NCI-H2196 treated with DMSO at 0.1 percent for 48 hours (cell line): ENCODE data around the gene SKAP1.
"Not testable (repeated sequence)": the region's sequence is repeated elsewhere in the genome, so short reads cannot be mapped to it uniquely, and the experiment has no call there.

Source experiments
- DNase-seq: peaks from one replicate; lab custom pipeline; 2025; ENCODE audit not compliant: unreplicated experiment; lab: John Stamatoyannopoulos, UW

SKAP1 gene

GRCh38 chr17:48293319-48294019 lies 136.5 kb downstream of the SKAP1 start:
- no peak for DNase-seq

- no peak for DNase-seq
Measured at GRCh38 chr17:48290378-48290777, 139.6 kb downstream of the SKAP1 start.

- DNase-seq: not testable (repeated sequence)
Measured at GRCh38 chr17:48286917-48287316, 143.1 kb downstream of the SKAP1 start.

DNA sequence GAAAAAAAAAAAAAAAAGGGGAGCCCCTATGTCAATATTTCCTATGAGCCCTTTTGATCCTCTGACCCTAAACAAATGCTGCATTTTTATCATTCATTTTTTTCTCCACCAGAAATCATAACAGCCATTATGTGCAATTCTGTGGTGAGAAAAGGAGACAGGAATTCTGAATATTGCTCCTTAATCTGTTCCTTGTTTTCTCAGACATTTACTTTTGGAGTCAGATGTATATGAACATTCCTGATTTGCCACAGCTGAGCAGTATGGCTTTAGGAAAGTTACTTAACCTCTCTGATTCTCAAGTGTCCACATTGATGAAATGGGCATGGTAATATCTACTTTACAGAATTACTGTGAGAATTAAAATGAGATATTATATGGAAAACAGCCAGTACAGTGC lies 144.4 kb downstream of the SKAP1 start:
- DNase-seq: no peak

GRCh38 chr17:48283907-48284306 lies 146.1 kb downstream of the SKAP1 start:
- no peak for DNase-seq

DNA sequence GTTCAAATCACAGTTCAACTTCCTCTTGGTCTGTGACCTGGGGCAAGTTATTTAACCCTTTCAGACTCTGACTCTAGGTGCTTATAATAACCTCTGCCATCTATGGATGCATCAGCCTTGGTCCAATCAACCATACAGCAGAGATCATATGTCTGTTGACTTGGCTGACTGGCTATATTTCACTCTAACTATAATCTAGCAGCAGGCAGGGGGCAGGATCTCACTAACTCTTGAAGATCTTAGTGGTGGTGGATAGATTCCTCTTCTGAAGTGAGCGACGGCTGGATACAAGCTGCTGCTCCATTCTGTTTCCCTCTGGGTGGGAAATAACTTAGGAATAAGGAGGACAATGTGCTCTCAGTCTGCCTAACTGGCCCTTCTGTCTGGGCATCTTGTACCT lies 146.6 kb downstream of the SKAP1 start:
- no peak for DNase-seq

DNA sequence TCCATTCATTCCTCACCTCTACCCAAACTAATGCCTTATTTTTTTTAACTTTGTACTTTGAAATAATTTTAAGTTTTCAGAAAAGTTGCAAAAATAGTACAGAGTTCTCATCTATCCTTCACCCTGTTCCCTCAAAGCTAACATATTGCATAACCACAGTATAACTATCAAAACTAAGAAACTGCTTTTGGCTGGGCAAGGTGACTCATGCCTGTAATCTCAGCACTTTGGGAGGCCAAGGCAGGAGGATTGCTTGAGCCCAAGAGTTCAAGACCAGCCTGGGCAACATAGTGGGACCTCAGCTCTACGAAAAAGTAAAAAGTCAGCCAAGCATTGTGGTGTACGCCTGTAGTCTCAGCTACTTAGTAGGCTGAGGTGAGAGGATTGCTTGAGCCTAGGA lies 147.7 kb downstream of the SKAP1 start:
- DNase-seq: no peak

DNA sequence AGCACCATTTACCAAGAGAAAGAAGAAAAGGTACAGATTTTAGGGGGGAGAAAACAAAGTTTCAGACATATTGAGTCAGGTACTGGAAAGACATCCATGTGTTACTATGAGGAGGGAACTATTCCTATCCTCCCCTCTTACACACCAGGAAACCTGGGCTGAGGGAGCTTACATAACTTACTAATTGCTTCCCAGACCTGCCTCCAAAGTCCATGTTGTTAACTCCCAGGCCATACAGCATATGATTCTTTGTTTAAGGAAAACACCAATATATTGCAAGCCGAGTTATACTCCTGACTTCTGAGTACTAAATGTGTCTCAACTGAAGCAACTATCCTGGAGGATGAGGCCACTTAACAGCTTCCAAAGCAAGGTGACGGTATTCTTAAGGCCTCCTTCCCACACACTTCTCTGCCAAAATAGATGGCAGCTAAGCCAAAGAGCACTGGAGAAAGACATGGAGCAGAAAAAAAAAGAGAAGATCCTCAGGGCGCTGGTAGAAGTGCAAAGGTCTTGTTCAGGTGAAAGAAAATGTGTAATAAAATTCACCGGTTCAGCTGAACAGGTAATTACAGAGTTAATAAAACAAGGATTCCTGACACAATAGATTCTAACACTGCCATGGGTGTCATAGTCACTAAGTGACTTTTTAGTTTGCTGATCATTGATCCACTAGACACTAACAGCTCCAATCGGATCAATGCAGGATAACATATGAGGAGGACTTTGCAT lies 151.1 kb downstream of the SKAP1 start:
- DNase-seq: no peak

GRCh38 chr17:48276776-48277175 lies 153.2 kb downstream of the SKAP1 start:
- no peak for DNase-seq

DNA sequence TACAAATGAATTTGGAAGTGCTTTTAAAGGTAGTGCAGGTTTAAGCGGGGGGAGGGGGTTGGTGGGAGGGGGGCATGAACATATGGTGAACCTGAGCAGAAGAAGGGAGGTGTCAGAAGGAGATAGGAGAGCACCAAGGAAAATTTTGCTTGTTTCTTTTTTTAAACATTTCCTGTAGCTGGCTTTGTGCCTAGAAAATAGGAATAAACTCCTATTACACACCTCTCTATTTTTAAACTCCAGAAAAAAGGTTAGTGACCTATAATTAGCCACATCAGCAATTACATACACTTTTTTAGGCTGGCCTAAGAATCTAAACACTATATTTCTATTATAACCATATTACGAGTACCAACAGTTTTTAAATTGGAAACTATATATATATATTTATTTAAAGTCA lies 159.1 kb downstream of the SKAP1 start:
- DNase-seq: no peak

DNA sequence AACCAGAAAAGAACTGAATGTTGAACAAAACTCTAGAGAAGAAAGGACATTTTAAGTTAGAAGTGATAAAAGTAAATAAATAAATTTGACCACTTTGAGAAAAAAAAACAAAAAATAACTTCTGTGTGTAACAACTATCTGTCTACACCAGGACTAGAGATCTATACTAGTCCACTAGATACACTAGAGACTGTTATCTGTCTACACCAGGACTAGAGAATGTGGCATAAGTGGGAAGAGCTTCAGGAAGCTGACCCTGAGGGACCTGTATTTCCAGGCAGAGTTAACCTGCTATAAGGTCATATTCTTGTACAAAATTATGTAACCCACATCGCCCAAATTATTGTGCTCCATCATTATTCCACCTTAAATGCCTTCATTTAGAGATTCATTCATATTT lies 160.8 kb downstream of the SKAP1 start:
- no peak for DNase-seq

DNA sequence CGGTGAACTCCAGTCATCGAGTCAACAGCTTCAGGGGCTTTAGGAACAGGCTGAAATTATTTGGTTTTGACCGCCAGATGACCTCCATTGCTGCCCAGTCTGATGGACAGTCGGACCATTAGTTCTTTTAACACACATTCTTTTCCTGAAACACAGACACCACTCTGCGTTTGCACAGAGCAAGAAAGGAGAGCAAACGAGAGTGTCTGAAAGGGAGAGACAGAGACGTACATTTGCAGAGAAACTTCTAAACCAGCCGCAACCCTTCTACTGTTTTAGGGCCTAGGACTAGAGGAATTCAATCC lies 166.3 kb downstream of the SKAP1 start:
- DNase-seq: no peak

- peak; percentile 13 for DNase-seq
Measured at GRCh38 chr17:48262982-48263730, 166.9 kb downstream of the SKAP1 start.

- DNase-seq: peak; percentile 25
Measured at GRCh38 chr17:48261297-48261880, 168.6 kb downstream of the SKAP1 start.

GRCh38 chr17:48259694-48260291 lies 170.2 kb downstream of the SKAP1 start:
- peak; percentile 63 for DNase-seq

- no peak for DNase-seq
Measured at GRCh38 chr17:48258331-48258730, 171.7 kb downstream of the SKAP1 start.

- DNase-seq: no peak
Measured at GRCh38 chr17:48255759-48256158, 174.3 kb downstream of the SKAP1 start.

GRCh38 chr17:48254896-48255295 lies 175.1 kb downstream of the SKAP1 start:
- DNase-seq: no peak

- DNase-seq: no peak
Measured at GRCh38 chr17:48253975-48254374, 176.0 kb downstream of the SKAP1 start.

DNA sequence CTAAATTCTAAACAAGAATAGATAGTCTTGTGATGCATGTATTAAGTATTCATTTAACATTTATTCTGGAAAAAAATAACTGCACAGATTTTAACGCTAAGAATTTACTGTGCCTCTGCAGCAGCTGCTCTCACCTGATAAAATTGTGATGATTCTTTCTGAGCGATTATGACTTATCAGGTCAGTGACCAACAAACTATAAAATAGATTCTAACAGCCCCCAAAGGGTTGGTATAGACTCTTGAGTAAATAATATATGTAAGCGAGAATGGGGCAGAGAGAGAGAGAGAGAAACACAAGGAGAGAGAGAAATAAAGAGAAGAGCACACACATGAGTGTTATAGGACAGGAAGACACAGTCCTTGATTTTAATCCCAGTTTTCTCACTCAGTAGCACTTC lies 178.1 kb downstream of the SKAP1 start:
- no peak for DNase-seq

- DNase-seq: no peak
Measured at GRCh38 chr17:48250949-48251348, 179.1 kb downstream of the SKAP1 start.
